ENCODE measurements around the gene UROS. TPM values are rescaled to one million over a fixed set of nuclear protein-coding genes. Genes with fewer than 3 reads are reported as not detected.

UROS gene
- total RNA-seq, 2 donors from 2014 or later = 19.9 to 30.2 TPM

- intact Hi-C loops (cut with DNase I) = no loop called here
- no peaks in the 10 kb centered on the region for H3K36me3 ChIP-seq
- no peak overlapping the region for H3K27ac ChIP-seq
- H3K9me3 ChIP-seq = no peaks in the 10 kb centered on the region
- TF ChIP-seq, protein P1, sequence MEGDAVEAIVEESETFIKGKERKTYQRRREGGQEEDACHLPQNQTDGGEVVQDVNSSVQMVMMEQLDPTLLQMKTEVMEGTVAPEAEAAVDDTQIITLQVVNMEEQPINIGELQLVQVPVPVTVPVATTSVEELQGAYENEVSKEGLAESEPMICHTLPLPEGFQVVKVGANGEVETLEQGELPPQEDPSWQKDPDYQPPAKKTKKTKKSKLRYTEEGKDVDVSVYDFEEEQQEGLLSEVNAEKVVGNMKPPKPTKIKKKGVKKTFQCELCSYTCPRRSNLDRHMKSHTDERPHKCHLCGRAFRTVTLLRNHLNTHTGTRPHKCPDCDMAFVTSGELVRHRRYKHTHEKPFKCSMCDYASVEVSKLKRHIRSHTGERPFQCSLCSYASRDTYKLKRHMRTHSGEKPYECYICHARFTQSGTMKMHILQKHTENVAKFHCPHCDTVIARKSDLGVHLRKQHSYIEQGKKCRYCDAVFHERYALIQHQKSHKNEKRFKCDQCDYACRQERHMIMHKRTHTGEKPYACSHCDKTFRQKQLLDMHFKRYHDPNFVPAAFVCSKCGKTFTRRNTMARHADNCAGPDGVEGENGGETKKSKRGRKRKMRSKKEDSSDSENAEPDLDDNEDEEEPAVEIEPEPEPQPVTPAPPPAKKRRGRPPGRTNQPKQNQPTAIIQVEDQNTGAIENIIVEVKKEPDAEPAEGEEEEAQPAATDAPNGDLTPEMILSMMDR (IDR thresholded peaks at IDR 0.05) = no peak
- no peak overlapping the region for H3K9ac ChIP-seq (ENCODE audit: low read depth in 2 of 2, low read length in 2 of 2)
- no peaks in the 10 kb centered on the region for H3K4me1 ChIP-seq
- no peak for DNase-seq
- H3K27me3 ChIP-seq = no peaks in the 10 kb centered on the region
- H3K4me3 ChIP-seq = no peak overlapping the region
Measured at GRCh38 chr10:125762692-125763648, 60.1 kb downstream of the UROS start.

GRCh38 chr10:125761961-125762360 is 61.1 kb downstream of the UROS start:
- no peaks in the 10 kb centered on the region for H3K36me3 ChIP-seq
- H3K4me3 ChIP-seq = no peak overlapping the region
- intact Hi-C loops (cut with DNase I) = no loop called here
- H3K27ac ChIP-seq = no peak overlapping the region
- H3K4me1 ChIP-seq = no peaks in the 10 kb centered on the region
- no peak for DNase-seq
- H3K9ac ChIP-seq (ENCODE audit: low read depth in 2 of 2, low read length in 2 of 2) = no peak overlapping the region
- no peaks in the 10 kb centered on the region for H3K27me3 ChIP-seq
- no peaks in the 10 kb centered on the region for H3K9me3 ChIP-seq
- TF ChIP-seq, protein P1 (IDR thresholded peaks at IDR 0.05) = no peak

DNA sequence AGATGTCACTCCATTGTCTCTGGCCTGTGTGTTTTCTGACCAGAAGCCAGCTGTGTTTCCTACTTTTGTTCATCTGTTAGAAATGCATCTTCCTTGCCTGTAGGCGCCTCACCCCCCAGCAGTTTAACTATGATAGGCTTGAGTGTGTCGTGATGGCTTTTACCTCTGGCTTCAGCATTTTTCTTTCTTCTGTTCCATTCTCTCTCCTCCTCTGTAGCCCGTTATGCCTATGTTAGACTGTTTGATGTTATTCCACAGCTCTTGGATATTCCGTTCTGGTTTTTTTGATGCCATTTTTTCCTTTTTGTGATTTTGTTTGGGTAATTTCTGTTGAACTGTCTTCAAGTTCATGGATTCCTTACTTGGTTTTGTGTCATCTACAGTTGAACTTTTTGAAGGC is 65.3 kb downstream of the UROS start:
- peaks cover 7% of the 10 kb centered on the region for H3K36me3 ChIP-seq

DNA sequence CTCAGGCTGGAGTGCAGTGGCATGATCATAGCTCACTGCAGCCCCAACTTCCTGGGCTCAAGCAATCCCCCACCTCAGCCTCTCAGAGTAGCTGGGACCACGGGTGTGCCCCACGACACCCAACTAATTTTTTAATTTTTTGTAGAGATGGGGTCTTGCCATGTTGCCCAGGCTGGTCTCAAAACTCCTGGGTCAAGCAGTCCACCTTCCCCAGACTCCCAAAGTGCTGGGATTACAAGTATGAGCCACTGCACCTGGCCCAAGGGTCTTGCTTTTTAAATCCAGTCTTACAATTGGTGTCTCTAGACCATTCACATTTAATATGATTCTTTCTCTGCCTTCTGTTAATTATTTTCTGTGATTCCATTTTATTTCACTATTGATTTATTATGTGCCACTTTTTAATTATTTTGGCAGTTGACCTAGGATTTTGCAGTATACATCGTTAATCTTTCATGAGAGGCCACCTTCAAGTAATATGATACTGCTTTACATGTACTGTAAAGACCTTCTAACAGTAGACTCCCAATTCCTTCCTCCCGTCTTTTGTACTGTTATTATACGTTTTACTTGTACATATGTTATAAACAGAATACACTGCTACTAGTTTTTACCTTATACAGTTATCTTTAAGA is 66.1 kb downstream of the UROS start:
- no peak overlapping the region for H3K27ac ChIP-seq
- no peak for DNase-seq
- H3K4me1 ChIP-seq = no peaks in the 10 kb centered on the region
- no peaks in the 10 kb centered on the region for H3K27me3 ChIP-seq
- TF ChIP-seq, protein P1 (IDR thresholded peaks at IDR 0.05) = no peak
- intact Hi-C loops (cut with DNase I) = no loop called here
- peaks cover 9% of the 10 kb centered on the region for H3K36me3 ChIP-seq
- H3K4me3 ChIP-seq = no peak overlapping the region
- no peaks in the 10 kb centered on the region for H3K9me3 ChIP-seq
- no peak overlapping the region for H3K9ac ChIP-seq (ENCODE audit: low read depth in 2 of 2, low read length in 2 of 2)

More for the DNA sequence above, 65.3 kb downstream of the UROS start:
- no peaks in the 10 kb centered on the region for H3K27me3 ChIP-seq
- no peaks in the 10 kb centered on the region for H3K4me1 ChIP-seq
- H3K9me3 ChIP-seq = no peaks in the 10 kb centered on the region
- intact Hi-C loops (cut with DNase I) = no loop called here
- no peak overlapping the region for H3K27ac ChIP-seq
- TF ChIP-seq, protein P1 (IDR thresholded peaks at IDR 0.05) = no peak
- H3K4me3 ChIP-seq = no peak overlapping the region
- no peak for DNase-seq
- no peak overlapping the region for H3K9ac ChIP-seq (ENCODE audit: low read depth in 2 of 2, low read length in 2 of 2)

- Histone ChIP-seq H3K9me3 (no peaks in the 10 kb centered on the region), H3K4me1 (no peaks in the 10 kb centered on the region), H3K36me3 (peaks cover 16% of the 10 kb centered on the region), H3K9ac (ENCODE audit: low read depth in 2 of 2, low read length in 2 of 2) (no peak overlapping the region), H3K27ac (no peak overlapping the region), H3K4me3 (no peak overlapping the region), H3K27me3 (no peaks in the 10 kb centered on the region)
- TF ChIP-seq, protein P1 (IDR thresholded peaks at IDR 0.05) = no peak
- intact Hi-C loops (cut with DNase I) = no loop called here
- DNase-seq = no peak
Measured at GRCh38 chr10:125756196-125756595, 66.9 kb downstream of the UROS start.

All from colonic mucosa (tissue), 4 donors.